Panc1 (cell line): ENCODE results near the gene LRSAM1.

Experiments
- POLR2AphosphoS5 ChIP-seq: IDR thresholded peaks from 2 replicates; pipeline ENCODE4 v1.6.1; 2012; ENCODE audit warnings: mild to moderate bottlenecking, low read depth, low read length, moderate library complexity
- SIN3A ChIP-seq: IDR thresholded peaks from 2 replicates; pipeline ENCODE4 v1.6.1; 2012; ENCODE audit warnings: low read depth, mild to moderate bottlenecking, low read length, moderate library complexity, borderline replicate concordance; ENCODE audit not compliant: insufficient read depth
- TF ChIP-seq, protein P1 (sequence below): fragments of 450-650 bp; IDR thresholded peaks from 2 replicates; pipeline ENCODE4 v1.5.1; 2017; ENCODE audit warnings: mild to moderate bottlenecking
- TF ChIP-seq, protein P2 (sequence below), 2 experiments: IDR thresholded peaks; 2 replicates each; pipeline ENCODE4 v1.6.1; 2011 to 2012; ENCODE audit warnings: low read depth in 2 of 2, control low read depth in 1 of 2, low read length in 1 of 2, mild to moderate bottlenecking in 1 of 2, moderate library complexity in 1 of 2; ENCODE audit not compliant: insufficient read depth in 1 of 2

DNA sequence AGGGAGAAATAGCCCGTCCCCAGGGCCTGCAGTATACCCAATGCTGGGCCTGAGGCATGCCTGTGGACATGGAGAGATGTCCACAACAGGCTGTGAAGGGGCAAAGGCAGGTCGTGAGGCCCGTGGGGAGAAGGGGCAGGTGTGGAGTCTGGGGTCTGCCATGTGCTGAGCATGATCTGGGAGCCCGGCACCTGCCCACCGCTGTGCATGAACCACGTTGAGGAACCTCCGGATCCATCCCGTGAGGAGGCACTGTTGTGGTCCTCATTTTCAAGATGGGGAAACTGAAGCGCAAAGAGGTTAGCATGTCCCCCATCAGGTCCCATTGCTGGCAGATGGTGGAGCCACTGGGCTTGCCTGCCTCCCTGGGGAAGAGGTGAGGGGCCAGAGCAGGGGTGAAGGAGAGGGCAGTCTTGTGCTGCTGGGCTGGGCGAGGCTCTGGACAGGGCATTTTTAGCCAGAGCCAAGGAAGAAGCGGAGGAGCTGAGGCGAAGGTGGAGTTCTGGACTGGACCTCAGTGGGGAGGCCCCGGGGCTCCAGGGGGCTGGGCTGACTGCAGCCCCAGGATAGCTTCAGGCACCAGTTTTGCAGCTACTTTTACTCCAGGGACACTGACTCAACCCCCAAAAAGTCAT, 46.5 kb downstream of the LRSAM1 start:
- no peak for TF ChIP-seq POLR2AphosphoS5
- no peak for TF ChIP-seq SIN3A
- TF ChIP-seq, protein P1, sequence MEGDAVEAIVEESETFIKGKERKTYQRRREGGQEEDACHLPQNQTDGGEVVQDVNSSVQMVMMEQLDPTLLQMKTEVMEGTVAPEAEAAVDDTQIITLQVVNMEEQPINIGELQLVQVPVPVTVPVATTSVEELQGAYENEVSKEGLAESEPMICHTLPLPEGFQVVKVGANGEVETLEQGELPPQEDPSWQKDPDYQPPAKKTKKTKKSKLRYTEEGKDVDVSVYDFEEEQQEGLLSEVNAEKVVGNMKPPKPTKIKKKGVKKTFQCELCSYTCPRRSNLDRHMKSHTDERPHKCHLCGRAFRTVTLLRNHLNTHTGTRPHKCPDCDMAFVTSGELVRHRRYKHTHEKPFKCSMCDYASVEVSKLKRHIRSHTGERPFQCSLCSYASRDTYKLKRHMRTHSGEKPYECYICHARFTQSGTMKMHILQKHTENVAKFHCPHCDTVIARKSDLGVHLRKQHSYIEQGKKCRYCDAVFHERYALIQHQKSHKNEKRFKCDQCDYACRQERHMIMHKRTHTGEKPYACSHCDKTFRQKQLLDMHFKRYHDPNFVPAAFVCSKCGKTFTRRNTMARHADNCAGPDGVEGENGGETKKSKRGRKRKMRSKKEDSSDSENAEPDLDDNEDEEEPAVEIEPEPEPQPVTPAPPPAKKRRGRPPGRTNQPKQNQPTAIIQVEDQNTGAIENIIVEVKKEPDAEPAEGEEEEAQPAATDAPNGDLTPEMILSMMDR = no peak
- TF ChIP-seq, protein P2, sequence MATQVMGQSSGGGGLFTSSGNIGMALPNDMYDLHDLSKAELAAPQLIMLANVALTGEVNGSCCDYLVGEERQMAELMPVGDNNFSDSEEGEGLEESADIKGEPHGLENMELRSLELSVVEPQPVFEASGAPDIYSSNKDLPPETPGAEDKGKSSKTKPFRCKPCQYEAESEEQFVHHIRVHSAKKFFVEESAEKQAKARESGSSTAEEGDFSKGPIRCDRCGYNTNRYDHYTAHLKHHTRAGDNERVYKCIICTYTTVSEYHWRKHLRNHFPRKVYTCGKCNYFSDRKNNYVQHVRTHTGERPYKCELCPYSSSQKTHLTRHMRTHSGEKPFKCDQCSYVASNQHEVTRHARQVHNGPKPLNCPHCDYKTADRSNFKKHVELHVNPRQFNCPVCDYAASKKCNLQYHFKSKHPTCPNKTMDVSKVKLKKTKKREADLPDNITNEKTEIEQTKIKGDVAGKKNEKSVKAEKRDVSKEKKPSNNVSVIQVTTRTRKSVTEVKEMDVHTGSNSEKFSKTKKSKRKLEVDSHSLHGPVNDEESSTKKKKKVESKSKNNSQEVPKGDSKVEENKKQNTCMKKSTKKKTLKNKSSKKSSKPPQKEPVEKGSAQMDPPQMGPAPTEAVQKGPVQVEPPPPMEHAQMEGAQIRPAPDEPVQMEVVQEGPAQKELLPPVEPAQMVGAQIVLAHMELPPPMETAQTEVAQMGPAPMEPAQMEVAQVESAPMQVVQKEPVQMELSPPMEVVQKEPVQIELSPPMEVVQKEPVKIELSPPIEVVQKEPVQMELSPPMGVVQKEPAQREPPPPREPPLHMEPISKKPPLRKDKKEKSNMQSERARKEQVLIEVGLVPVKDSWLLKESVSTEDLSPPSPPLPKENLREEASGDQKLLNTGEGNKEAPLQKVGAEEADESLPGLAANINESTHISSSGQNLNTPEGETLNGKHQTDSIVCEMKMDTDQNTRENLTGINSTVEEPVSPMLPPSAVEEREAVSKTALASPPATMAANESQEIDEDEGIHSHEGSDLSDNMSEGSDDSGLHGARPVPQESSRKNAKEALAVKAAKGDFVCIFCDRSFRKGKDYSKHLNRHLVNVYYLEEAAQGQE (IDR thresholded peaks at IDR 0.05; ENCODE audit: insufficient read depth in 1 of 2, low read depth in 2 of 2, low read length in 1 of 2) = no peak
